Tibial nerve (tissue), 4 donors: ENCODE results near the gene CNPPD1.
"Not testable (repeated sequence)": the region's sequence is repeated elsewhere in the genome, so short reads cannot be mapped to it uniquely, and the experiment has no call there.

Experiments
- EP300 ChIP-seq, 2 donors: sonication (generic); formaldehyde crosslinking; IDR thresholded peaks; one replicate each; pipeline ENCODE4 v1.6.1; 2017; ENCODE audit warnings: antibody characterized with exemption in 2 of 2, mild to moderate bottlenecking in 1 of 2
- POLR2A ChIP-seq, 2 donors: fragments of 450-650 bp; IDR thresholded peaks; one replicate each; pipeline ENCODE4 v1.6.1; 2017; ENCODE audit warnings: antibody characterized with exemption in 2 of 2, mild to moderate bottlenecking in 2 of 2, moderate library complexity in 2 of 2
- TF ChIP-seq, protein P1 (sequence below), 5 experiments: fragments of 200-600 bp in 3 of 5; fragments of 450-650 bp in 2 of 5; sonication (generic) in 3 of 5; IDR thresholded peaks; one replicate each; pipeline ENCODE4 v1.5.1; 2016 to 2019; ENCODE audit warnings: antibody characterized with exemption in 5 of 5, mild to moderate bottlenecking in 3 of 5, moderate library complexity in 2 of 5

DNA sequence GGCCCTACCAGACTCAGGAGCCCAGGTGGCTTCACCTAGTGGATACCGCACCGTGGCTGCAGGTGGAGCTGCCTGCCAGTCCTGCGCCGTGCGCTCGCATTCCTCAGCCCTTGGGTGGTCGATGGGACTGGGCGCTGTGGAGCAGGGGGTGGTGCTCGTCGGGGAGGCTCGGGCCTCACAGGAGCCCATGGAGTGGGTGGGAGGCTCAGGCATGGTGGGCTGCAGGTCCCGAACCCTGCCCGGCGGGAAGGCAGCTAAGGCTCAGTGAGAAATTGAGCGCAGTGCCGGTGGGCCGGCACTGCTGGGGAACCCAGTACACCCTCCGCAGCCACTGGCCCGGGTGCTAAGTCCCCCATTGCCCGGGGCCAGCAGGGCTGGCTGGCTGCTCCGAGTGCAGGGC lies 24.6 kb upstream of the CNPPD1 start:
- TF ChIP-seq, protein P1, sequence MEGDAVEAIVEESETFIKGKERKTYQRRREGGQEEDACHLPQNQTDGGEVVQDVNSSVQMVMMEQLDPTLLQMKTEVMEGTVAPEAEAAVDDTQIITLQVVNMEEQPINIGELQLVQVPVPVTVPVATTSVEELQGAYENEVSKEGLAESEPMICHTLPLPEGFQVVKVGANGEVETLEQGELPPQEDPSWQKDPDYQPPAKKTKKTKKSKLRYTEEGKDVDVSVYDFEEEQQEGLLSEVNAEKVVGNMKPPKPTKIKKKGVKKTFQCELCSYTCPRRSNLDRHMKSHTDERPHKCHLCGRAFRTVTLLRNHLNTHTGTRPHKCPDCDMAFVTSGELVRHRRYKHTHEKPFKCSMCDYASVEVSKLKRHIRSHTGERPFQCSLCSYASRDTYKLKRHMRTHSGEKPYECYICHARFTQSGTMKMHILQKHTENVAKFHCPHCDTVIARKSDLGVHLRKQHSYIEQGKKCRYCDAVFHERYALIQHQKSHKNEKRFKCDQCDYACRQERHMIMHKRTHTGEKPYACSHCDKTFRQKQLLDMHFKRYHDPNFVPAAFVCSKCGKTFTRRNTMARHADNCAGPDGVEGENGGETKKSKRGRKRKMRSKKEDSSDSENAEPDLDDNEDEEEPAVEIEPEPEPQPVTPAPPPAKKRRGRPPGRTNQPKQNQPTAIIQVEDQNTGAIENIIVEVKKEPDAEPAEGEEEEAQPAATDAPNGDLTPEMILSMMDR (IDR thresholded peaks at IDR 0.05): not testable (repeated sequence)
- not testable (repeated sequence) for TF ChIP-seq POLR2A, EP300 (IDR thresholded peaks at IDR 0.05)
